IMR-90 (cell line): ENCODE data around the gene MPST. TPM values are rescaled to one million over a fixed set of nuclear protein-coding genes. Genes with fewer than 3 reads are reported as not detected.

Experiments
- ATAC-seq: fragments of 200-7000 bp; cut with Tn5 transposase; 2 replicates; pipeline ENCODE4 v1.9.1; 2020; ENCODE audit warnings: low read depth, mild to moderate bottlenecking, moderate library complexity
- BruUV-seq: library from RNA; stranded (reverse); fragments of 400-500 nt; replicated peaks from 2 replicates; lab custom pipeline; 2021; lab: Mats Ljungman, UMichigan
- CTCF ChIA-PET: fragments of 300-600 bp; formaldehyde crosslinking; extraction: SDS; loops from one replicate; lab custom pipeline; 2021; ENCODE audit warnings: antibody characterized with exemption; lab: Yijun Ruan, JAX
- POLR2A ChIA-PET: fragments of 300-600 bp; sonication (Branson Sonifier 250); formaldehyde crosslinking; loops from one replicate; lab custom pipeline; 2022; ENCODE audit warnings: antibody characterized with exemption; ENCODE audit not compliant: unreplicated experiment; lab: Charles Lee
- DNase-seq: peaks from one replicate; pipeline ENCODE4 v3.0.0; 2013
- H2AFZ ChIP-seq: replicated peaks from 2 replicates; pipeline ENCODE3; 2013; ENCODE audit warnings: low read length, mild to moderate bottlenecking; ENCODE audit not compliant: poor library complexity
- H2AK5ac ChIP-seq: 2 replicates; pipeline ENCODE4 v1.6.1; 2013; ENCODE audit warnings: low read depth, low read length, inconsistent platforms
- H2AK9ac ChIP-seq: replicated peaks from 2 replicates; pipeline ENCODE3; 2013; ENCODE audit warnings: mild to moderate bottlenecking, low read depth, low read length, moderate library complexity; ENCODE audit not compliant: poor library complexity
- H2BK120ac ChIP-seq: 2 replicates; pipeline ENCODE4 v1.6.1; 2013; ENCODE audit warnings: low read depth, low read length, inconsistent platforms
- H2BK15ac ChIP-seq: 3 replicates; pipeline ENCODE4 v1.6.1; 2013; ENCODE audit warnings: low read depth, low read length, inconsistent platforms
- H2BK20ac ChIP-seq: 2 replicates; pipeline ENCODE4 v1.6.1; 2013; ENCODE audit warnings: low read depth, mild to moderate bottlenecking, inconsistent platforms, low read length, moderate library complexity
- H2BK5ac ChIP-seq: 2 replicates; pipeline ENCODE4 v1.6.1; 2013; ENCODE audit warnings: mild to moderate bottlenecking, low read depth, low read length, inconsistent platforms; ENCODE audit not compliant: poor library complexity, severe bottlenecking
- H3K14ac ChIP-seq: replicated peaks from 2 replicates; pipeline ENCODE4 v1.6.1; 2013; ENCODE audit warnings: low read depth, low read length, inconsistent platforms
- H3K18ac ChIP-seq: 2 replicates; pipeline ENCODE4 v1.6.1; 2013; ENCODE audit warnings: low read depth, low read length, control low read depth
- H3K23ac ChIP-seq: 2 replicates; pipeline ENCODE4 v1.6.1; 2013; ENCODE audit warnings: low read depth, low read length, inconsistent platforms
- H3K27ac ChIP-seq: 2 replicates; pipeline ENCODE4 v1.5.1; 2013; ENCODE audit warnings: mild to moderate bottlenecking, control low read depth, low read length; ENCODE audit not compliant: insufficient read depth
- H3K27me3 ChIP-seq: 2 replicates; pipeline ENCODE4 v1.6.1; 2013; ENCODE audit warnings: low read length; ENCODE audit not compliant: control insufficient read depth, insufficient read depth
- H3K36me3 ChIP-seq: 2 replicates; pipeline ENCODE4 v1.6.1; 2013; ENCODE audit warnings: low read length, mixed read lengths; ENCODE audit not compliant: control insufficient read depth, insufficient read depth
- H3K4ac ChIP-seq: 2 replicates; pipeline ENCODE4 v1.6.1; 2013; ENCODE audit warnings: low read depth, low read length, inconsistent platforms
- H3K4me1 ChIP-seq: 2 replicates; pipeline ENCODE4 v1.6.1; 2013; ENCODE audit warnings: low read length, mixed read lengths; ENCODE audit not compliant: control insufficient read depth, insufficient read depth
- H3K4me2 ChIP-seq: 2 replicates; pipeline ENCODE4 v1.6.1; 2013; ENCODE audit warnings: low read depth, mild to moderate bottlenecking, control low read depth, low read length, moderate library complexity
- H3K4me3 ChIP-seq: 2 replicates; pipeline ENCODE4 v1.5.1; 2013; ENCODE audit warnings: low read depth, mild to moderate bottlenecking, control low read depth, low read length, moderate library complexity; ENCODE audit not compliant: insufficient read depth
- H3K56ac ChIP-seq: 2 replicates; pipeline ENCODE4 v1.6.1; 2013; ENCODE audit warnings: low read length, inconsistent platforms; ENCODE audit not compliant: insufficient read depth; ENCODE audit errors: extremely low read depth
- H3K79me1 ChIP-seq, 2 experiments: 2 replicates each; pipeline ENCODE4 v1.6.1; 2013; ENCODE audit warnings: low read length in 2 of 2, inconsistent platforms in 1 of 2, low read depth in 1 of 2
- H3K9ac ChIP-seq: 2 replicates; pipeline ENCODE4 v1.6.1; 2013; ENCODE audit warnings: low read depth, low read length, control low read depth
- H3K9me1 ChIP-seq: 2 replicates; pipeline ENCODE4 v1.6.1; 2013; ENCODE audit warnings: low read length, inconsistent platforms; ENCODE audit not compliant: insufficient read depth
- H3K9me3 ChIP-seq: 2 replicates; pipeline ENCODE4 v1.6.1; 2013; ENCODE audit warnings: low read length; ENCODE audit not compliant: control insufficient read depth, insufficient read depth
- H4K20me1 ChIP-seq: 2 replicates; pipeline ENCODE4 v1.6.1; 2013; ENCODE audit warnings: low read length, inconsistent platforms; ENCODE audit not compliant: insufficient read depth
- H4K5ac ChIP-seq: 2 replicates; pipeline ENCODE4 v1.6.1; 2013; ENCODE audit warnings: mild to moderate bottlenecking, low read depth, low read length, control low read depth
- H4K8ac ChIP-seq, 2 experiments: 2 replicates each; pipeline ENCODE4 v1.6.1; 2013; ENCODE audit warnings: low read depth in 2 of 2, low read length in 2 of 2, control low read depth in 1 of 2, inconsistent platforms in 1 of 2
- H4K91ac ChIP-seq: 2 replicates; pipeline ENCODE4 v1.6.1; 2013; ENCODE audit warnings: low read depth, low read length, inconsistent platforms; ENCODE audit not compliant: insufficient read depth
- BHLHE40 ChIP-seq: fragments of 150-350 bp; IDR thresholded peaks from 2 replicates; pipeline ENCODE4 v1.6.1; 2016; ENCODE audit warnings: mild to moderate bottlenecking, low read depth, low read length
- CEBPB ChIP-seq: IDR thresholded peaks from 2 replicates; pipeline ENCODE4 v1.6.1; 2012; ENCODE audit warnings: low read depth, low read length, improper control_type of control experiment
- CHD1 ChIP-seq: IDR thresholded peaks from 2 replicates; pipeline ENCODE4 v1.6.1; 2012; ENCODE audit warnings: low read depth, low read length, improper control_type of control experiment
- CTCF ChIP-seq: conservative IDR thresholded peaks from 2 replicates; pipeline ENCODE4 v1.5.1; 2012; ENCODE audit warnings: mild to moderate bottlenecking, low read depth, low read length, improper control_type of control experiment
- FOS ChIP-seq: fragments of 150-350 bp; IDR thresholded peaks from 2 replicates; pipeline ENCODE4 v1.6.1; 2016; ENCODE audit warnings: low read depth, low read length
- MAFK ChIP-seq: IDR thresholded peaks from 2 replicates; pipeline ENCODE4 v1.6.1; 2012; ENCODE audit warnings: low read depth, low read length, improper control_type of control experiment
- MAZ ChIP-seq: IDR thresholded peaks from 2 replicates; pipeline ENCODE4 v1.6.1; 2012; ENCODE audit warnings: low read depth, mild to moderate bottlenecking, low read length, improper control_type of control experiment, moderate library complexity, borderline replicate concordance
- MXI1 ChIP-seq: IDR thresholded peaks from 2 replicates; pipeline ENCODE4 v1.6.1; 2012; ENCODE audit warnings: low read depth, mild to moderate bottlenecking, low read length, moderate library complexity, borderline replicate concordance
- NFE2L2 ChIP-seq: fragments of 150-350 bp; IDR thresholded peaks from 2 replicates; pipeline ENCODE4 v1.6.1; 2016; ENCODE audit warnings: low read depth, mild to moderate bottlenecking, low read length
- POLR2A ChIP-seq: IDR thresholded peaks from 2 replicates; pipeline ENCODE4 v1.6.1; 2012; ENCODE audit warnings: mild to moderate bottlenecking, low read depth, low read length
- RAD21 ChIP-seq: IDR thresholded peaks from 2 replicates; pipeline ENCODE4 v1.6.1; 2012; ENCODE audit warnings: low read length, improper control_type of control experiment
- RCOR1 ChIP-seq: IDR thresholded peaks from 2 replicates; pipeline ENCODE4 v1.6.1; 2012; ENCODE audit warnings: mild to moderate bottlenecking, low read length, improper control_type of control experiment; ENCODE audit not compliant: insufficient replicate concordance
- RFX5 ChIP-seq: IDR thresholded peaks from 2 replicates; pipeline ENCODE4 v1.8.0; 2012; ENCODE audit warnings: low read depth, mild to moderate bottlenecking, low read length, moderate library complexity
- SMC3 ChIP-seq: fragments of 150-350 bp; IDR thresholded peaks from 2 replicates; pipeline ENCODE4 v1.6.1; 2016; ENCODE audit warnings: low read depth, mild to moderate bottlenecking, antibody characterized with exemption, low read length, moderate library complexity
- USF2 ChIP-seq: fragments of 150-350 bp; IDR thresholded peaks from 2 replicates; pipeline ENCODE4 v1.6.1; 2017; ENCODE audit warnings: mild to moderate bottlenecking, antibody characterized with exemption, low read length, low read depth
- WGBS, 2 experiments: methylation state at CpG; one replicate each; pipeline versions ENCODE4 v1.1.5 to v1.1.7; 2013; ENCODE audit warnings: missing lambda C conversion rate in 2 of 2; ENCODE audit not compliant: insufficient read length in 1 of 2; ENCODE audit errors: extremely low coverage in 2 of 2; 5-methylcytosine and 5-hydroxymethylcytosine counted together
- dilution Hi-C: fragments of 300-500 bp; cut with HindIII; formaldehyde crosslinking; loops from one replicate; pipeline ENCODE4 v1.14.3; 2018; ENCODE audit warnings: low sequenced_read_pairs; ENCODE audit not compliant: unreplicated experiment
- in situ Hi-C: fragments of 300-500 bp; cut with MboI; formaldehyde crosslinking; loops from 3 replicates; pipeline ENCODE4 v1.14.3; 2019; ENCODE audit warnings: low sequenced_read_pairs, inconsistent platforms, mixed read lengths
- intact Hi-C: fragments of 100-400 bp; cut with micrococcal nuclease; formaldehyde crosslinking; loops from 2 replicates; pipeline ENCODE4 v1.10.0; 2022
- polyA plus RNA-seq, 3 experiments: library from polyadenylated mRNA; depleted of rRNA; stranded (reverse); fragments of >200 nt; gene quantifications; 2 replicates each; pipeline ENCODE4 v1.2.3, GENCODE V29; 2012; ENCODE audit warnings: low replicate concordance in 1 of 3
- total RNA-seq: library from RNA; depleted of rRNA; stranded (reverse); fragments of >200 nt; gene quantifications from 2 replicates; pipeline ENCODE4 v1.2.3, GENCODE V29; 2012

The MPST gene
- total and polyA plus RNA-seq, 2 of the 4 experiments (the other 2 are of a cell fraction), result 19.2 to 43.0 TPM

GRCh38 chr22:37062376-37062675 is 42.8 kb downstream of the MPST start:
- in situ Hi-C loops (no loop called here), intact Hi-C loops (no loop called here), dilution Hi-C loops (no loop called here)
- Histone ChIP-seq H3K4me1 (no peaks in the 10 kb centered on the region), H2BK20ac (no peak overlapping the region), H3K9me1 (no peaks in the 10 kb centered on the region), H2AFZ (no peak overlapping the region), H4K5ac (no peak overlapping the region), H3K4me2 (no peak overlapping the region), H3K56ac (no peak overlapping the region), H2BK15ac (no peak overlapping the region), H3K14ac (no peak overlapping the region), H3K9me3 (no peaks in the 10 kb centered on the region), H3K27me3 (no peaks in the 10 kb centered on the region), H4K8ac (no peak overlapping the region), H3K18ac (no peak overlapping the region), H4K20me1 (no peaks in the 10 kb centered on the region), H2BK120ac (no peak overlapping the region), H3K27ac (no peak overlapping the region), H3K4me3 (no peak overlapping the region), H3K23ac (no peak overlapping the region), H2AK5ac (no peak overlapping the region), H2BK5ac (no peak overlapping the region), H2AK9ac (no peak overlapping the region), H3K4ac (no peak overlapping the region), H3K9ac (no peak overlapping the region), H3K36me3 (peaks cover 20% of the 10 kb centered on the region), H3K79me1 (no peaks in the 10 kb centered on the region), H4K91ac (no peak overlapping the region)
- TF ChIP-seq FOS (no peak), MAFK (no peak), SMC3 (no peak), USF2 (no peak), MAZ (no peak), MXI1 (no peak), POLR2A (no peak), CHD1 (no peak), NFE2L2 (no peak), RFX5 (no peak), CEBPB (no peak), BHLHE40 (no peak), RAD21 (no peak), RCOR1 (no peak), CTCF (no peak)
- DNase-seq (no peak), ATAC-seq (no peak)
- ChIA-PET POLR2A (no interaction called here), CTCF (no interaction called here)
- 90% methylated on average over 2 of the region's 7 CpGs; no CpG with 5 or more reads in 1 of the 2 experiments for WGBS, 2 experiments
- no TSS peak for BruUV-seq
